T-helper 2 cell (primary cell): ENCODE measurements around the gene SORCS2.

Experiments
- DNase-seq, 5 experiments: peaks; one replicate each; pipeline versions ENCODE4 v3.0.0 to v3.0.0-alpha.2; 2012 to 2022

The SORCS2 gene

DNA sequence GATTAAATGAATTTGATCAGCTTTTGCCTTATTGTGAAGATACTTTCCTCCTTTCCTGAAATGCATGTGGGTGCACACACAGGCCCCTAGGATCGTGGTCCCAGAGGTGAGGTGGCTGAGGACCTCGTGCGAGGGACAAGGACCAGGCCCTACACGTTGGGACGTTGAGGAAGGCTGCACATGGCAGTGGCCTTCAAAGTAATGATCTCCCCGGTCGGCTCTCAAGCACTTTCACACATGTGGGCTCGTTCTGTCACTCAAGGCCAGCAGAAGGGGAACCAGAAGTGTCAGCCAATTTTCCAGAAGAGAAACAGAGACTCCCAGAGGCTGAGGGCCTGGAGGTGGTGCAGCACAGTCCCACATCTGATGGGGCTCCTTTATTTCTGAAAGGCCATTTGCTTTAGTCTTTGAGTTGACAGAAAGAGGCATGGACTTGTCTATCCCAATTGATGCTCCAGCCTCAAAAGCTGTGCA, 550.5 kb downstream of the SORCS2 start:
- DNase-seq: no peak

DNA sequence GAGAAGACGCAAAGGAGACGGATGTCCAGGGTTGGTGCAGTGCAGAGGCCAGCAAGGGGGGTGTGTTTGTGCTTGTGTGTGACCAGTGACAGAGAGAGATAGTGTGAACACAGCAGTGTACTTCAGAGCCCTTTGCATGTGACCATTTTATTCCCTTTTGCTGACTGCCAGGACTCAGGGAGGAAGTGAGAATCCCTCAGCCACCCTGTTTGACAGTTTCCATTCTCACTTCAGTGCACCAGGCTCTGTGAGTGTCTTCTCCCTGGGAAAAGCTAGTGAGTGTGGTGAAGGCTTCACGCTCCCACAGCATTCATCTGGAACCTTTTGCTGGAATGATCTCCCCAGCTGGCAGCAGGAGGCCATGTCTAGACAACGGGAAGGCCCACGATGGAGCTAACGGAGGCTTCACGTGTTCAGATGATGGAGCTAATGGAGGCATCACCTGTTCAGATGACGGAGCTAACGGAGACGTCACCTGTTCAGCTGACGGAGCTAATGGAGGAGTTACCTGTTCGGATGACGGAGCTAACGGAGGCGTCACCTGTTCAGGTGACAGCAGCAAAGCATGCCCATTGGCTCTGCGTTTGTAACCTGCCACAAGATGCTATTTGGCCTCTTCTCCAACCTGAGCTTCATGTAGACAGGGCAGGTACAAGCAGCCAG, 551.9 kb downstream of the SORCS2 start:
- DNase-seq: no peak

DNA sequence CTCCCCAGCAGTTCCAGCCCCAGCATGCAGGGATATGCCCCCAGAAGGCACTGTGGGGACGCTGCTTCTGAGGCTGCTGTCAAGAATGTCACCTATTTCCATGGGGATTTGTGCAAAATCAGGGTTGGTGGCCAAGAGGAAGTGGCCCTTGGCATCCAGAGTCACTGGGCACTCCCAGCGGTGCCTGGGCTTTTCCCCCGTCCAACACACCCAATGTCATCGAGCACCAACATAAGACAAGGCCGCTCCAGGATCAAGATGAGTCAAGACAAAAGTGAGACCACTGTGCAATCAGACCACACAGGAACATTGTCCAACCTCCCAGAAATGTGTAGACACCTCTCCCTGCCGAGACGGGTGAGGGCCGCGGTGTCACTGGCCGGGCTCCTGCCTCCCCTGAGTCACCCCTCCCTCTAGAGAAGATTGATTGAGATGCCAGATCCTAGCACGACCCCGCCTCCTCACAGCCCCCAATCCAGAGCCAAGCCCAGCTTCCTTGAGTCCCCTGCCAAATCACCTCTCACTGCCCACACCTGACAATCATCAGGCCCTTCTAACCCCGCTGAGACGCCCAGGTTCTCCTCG, 553.1 kb downstream of the SORCS2 start:
- DNase-seq: no peak

DNA sequence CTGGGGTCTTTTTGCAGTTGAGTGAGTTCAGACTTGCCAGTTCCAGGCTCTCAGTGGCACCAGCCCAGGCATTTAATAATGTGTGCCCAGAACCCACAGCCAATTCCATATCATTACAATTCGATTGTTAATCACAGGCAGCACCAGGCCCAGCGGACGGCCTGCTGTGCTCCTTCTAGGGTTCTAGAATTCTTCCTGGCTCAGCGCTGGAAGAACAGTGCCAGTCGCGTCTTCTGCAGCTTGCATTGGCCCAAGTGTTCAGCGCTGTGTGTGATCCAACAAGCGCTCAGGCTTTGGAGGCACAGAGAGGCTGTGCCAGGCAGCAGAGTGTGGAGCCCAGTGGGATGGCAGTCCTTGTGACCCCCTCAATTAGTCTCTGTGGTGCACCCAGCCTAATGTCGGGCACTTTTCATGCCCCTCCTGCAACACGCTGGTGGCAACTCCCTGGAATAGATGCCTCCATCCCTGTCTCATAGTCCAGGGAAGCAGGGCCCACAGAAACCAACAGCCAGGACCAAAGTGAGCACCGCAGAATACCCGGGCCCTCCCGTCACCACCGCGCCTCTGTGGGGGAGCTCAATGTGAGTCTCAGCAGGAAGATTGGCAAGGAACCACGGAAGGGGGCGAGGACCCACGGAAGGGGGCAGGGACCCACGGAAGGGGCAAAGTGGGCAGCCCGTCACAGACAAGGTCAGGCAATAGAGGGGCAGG, 554.2 kb downstream of the SORCS2 start:
- DNase-seq: no peak

DNA sequence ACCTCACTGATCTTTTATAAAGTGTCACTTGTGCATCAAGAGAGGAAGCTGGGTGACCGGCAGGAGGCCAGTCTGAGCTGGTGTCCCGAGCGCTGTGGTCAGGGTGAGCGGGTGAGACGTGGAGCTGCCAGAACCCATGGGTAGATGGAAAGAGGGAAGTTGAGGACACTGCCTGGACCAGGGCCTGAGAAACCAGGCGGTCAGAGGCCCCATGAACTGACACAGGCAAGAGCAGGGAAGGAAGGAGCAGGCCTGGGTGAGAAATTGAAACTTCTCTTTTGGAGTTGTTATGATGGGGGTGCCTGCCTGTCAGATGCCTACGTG, 554.7 kb downstream of the SORCS2 start:
- DNase-seq: no peak

DNA sequence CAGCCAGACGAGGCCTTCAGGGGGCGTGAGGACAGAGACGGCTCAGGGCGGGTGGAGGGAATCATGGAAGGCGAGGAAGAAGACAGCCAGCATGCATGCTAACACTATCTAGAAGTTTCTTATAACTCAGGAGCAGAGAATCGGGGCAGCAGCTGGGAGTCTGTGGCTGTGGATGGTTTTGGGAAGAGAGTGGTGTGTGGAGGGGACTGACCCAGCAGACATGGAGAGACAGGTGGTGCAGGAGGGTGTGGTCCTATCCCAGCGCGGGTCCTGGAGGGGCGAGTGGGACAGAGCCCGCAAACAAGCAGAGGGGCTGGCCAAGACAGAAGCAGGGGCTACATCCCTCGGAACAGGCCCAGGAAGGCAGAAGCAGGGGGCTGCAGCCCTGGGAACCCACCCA, 555.2 kb downstream of the SORCS2 start:
- no peak for DNase-seq

DNA sequence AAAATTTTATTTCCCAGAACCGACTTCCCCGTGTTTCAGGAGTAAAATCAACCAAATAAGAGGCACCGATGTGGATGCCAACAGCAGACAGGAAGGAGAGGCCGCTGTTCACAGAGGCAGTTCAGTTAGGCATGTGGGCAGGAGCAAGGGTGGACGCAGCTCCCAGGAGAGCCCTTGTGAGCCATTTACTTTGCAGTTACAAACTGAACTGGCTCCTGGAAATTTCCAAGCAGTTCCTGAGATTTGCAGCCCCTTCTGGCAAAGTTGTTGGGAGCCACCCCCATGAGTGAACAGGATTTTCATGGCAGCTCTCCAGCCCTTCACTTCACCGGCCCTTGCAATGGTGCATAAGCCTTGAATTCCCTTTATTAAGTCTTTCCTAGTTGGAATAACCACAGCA, 558.2 kb downstream of the SORCS2 start:
- no peak for DNase-seq

DNA sequence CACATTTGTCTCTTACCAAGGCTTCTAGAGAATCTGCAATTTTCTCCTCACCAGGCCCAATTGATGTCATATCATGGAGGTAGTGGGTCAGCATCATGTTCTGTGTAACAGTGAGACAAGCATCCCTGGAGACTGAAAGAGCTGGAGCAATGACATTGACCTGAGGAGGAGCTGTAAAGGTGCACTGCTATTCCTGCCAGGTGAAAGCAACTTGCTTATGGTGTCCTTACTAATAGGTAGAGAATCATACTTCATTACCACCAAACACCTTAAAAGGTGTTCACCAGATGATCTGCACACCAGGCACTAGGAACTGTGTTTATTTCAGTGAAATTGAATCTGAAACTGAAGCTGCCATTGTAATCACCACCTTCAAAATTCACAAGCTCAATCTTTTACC, 558.6 kb downstream of the SORCS2 start:
- DNase-seq: no peak

DNA sequence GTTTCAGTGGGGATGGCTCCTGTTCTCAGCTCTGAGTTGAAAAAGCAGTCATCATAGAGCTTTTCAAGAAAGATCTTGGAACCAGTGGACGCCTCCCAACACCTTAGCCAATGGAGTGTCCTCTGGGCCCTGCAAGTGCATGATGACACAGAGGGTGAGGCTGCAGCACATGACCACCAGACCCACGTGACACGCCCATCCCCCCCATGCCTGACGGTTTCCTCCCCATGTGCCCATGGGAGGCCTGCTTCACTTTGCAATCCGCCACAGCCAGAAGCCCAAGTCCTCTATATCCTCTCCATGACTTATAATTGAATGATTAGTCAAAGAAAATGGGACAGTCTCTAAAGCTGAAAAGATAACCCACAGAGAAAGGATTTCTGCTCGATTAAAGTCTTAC, 560.3 kb downstream of the SORCS2 start:
- DNase-seq: no peak

DNA sequence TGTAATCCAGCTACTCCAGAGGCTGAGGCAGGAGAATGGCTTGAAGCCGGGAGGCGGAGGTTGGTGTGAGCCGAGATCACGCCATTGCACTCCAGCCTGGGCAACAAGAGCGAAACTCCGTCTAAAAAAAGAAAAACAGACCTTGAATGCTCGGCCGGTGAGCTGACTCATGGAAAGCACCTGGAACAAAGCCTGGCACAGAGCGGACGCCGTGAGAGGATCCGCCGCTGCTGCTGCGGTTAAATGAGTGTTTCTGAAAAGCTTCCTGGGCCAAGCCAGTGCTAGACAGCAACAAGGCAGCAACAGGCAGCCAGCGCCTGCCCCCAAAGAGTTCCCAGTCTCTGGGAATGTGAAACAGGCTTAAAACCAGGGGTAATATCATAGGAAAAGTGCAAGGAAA, 560.9 kb downstream of the SORCS2 start:
- DNase-seq: no peak

DNA sequence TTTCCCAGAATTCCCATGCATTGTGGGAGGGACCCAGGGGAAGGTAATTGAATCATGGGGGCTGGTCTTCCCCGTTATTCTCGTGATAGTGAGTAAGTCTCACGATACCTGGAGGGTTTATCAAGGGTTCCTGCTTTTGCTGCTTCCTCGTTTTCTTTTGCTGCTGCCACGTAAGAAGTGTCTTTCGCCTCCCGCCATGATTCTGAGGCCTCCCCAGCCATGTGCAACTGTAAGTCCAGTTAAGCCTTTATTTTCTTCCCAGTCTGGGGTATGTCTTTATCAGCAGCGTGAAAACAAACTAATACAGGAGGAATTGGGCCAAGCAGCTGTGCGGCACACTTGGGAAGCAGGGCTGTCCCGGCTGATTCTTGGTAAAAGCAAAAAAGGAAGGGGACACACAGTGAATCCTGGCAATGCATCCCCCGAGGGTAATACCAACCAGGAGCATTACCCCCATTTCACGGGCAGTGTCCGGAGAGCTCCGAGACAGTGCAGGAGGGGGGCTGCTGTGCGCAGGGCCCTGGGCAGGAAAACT, 561.7 kb downstream of the SORCS2 start:
- DNase-seq: no peak

DNA sequence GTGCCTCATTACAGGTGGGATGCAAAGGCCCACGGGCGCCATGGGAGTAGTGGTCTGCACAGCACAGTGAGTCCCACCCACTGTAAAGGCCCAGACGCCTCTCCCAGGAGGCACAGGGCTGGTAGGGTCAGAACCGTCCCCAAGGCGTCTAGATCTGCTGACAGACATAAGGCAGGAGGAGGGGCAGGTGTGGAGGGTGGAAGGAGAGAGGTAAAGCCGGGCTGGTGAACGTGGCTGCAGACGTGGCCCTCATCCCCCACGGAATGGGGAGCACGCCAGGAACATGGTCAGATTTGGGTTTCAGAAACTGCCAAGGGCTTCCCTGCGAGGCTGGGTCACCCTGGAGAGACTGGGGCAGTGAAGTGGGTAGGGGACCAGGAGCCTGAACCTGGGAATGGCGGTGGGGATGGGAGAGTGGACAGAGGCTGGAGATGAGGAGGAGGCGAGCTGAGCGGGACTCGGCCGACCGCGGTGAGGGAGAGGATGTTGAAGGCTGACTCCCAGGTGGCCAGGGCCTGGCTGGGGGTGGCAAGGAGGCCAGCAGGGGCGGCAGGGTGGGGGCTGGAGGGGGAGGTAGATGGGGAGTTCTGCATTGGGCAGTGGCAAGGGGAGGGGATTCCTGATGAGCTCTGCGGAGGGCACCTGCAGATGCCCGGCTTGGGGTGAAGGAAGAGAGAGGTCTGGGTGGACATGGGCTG, 562.4 kb downstream of the SORCS2 start:
- no peak for DNase-seq

DNA sequence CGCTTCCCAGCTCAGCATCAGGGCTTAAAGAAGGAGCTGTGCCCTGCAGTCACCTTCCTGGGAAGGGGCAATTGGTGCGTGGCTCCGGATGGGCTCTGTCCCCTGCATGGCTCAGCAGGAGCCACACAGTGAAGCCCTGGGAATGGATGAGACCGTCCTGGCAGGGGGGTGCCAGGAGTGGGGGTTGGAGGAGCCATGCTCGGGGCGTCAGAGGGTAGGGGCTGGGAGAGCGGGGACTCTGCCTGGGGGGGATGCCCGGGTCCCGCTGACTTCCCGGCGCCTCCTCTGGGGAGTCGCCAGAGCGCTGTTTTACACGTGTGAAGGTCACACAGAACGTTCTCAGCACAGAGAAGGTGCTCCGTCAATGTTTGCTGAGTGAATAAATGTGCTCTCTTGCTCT, 563.2 kb downstream of the SORCS2 start:
- DNase-seq: no peak

DNA sequence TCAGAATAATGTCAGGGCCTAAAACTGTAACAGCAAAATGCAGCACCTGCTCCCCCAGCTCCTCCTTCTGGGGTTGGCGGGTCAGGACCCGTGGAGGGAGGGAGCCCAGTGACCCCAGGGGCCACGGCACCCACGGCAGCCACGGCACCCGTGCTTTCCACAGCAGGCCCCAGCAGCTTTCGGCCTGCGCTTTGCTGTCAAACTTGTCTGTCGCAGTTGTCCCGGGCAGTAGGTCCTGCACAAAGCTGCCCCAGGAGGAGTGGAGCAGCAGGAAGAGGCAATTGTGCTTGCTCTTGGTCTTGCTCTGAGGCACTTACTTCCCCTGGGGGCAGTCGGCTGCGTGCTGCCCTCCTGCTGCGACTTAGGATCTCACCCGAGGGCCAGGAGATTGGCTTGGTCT, 563.7 kb downstream of the SORCS2 start:
- no peak for DNase-seq

DNA sequence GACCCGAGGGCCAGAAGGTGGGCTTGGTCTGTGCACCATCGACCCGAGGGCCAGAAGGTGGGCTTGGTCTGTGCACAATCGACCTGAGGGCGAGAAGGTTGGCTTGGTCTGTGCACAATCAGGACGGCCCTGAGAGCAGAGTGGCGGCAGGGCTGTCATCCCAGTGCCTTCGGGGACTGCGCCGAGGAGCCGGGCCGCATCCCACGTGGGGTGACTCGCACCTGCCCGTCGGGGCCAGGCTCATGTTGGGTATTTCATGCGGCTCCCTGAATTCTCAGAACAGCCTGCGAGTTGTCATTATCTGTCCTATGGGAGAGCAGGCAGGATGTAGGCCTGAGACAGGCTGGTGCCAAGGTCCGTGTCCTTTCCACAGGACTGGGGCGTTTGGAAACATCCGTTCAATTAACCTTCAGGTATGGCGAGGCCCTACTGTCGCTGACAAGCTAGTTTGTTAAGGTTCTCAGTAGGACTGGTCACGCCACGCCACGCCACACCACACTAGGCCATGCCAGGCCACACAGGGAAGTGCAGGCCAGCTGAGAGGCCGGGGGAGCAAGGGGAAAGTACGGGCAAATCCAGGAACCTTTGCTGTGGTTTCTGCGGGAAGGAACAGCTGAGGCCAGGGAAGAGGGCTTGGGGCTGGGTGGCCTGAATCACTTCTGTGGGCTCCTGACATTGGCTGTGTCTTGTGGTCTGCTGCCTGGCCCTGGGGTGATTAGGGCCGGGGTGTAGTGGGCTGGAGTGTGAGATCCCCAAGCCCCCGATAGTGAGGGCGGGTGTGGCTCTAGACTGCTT, 564.4 kb downstream of the SORCS2 start:
- DNase-seq: no peak

DNA sequence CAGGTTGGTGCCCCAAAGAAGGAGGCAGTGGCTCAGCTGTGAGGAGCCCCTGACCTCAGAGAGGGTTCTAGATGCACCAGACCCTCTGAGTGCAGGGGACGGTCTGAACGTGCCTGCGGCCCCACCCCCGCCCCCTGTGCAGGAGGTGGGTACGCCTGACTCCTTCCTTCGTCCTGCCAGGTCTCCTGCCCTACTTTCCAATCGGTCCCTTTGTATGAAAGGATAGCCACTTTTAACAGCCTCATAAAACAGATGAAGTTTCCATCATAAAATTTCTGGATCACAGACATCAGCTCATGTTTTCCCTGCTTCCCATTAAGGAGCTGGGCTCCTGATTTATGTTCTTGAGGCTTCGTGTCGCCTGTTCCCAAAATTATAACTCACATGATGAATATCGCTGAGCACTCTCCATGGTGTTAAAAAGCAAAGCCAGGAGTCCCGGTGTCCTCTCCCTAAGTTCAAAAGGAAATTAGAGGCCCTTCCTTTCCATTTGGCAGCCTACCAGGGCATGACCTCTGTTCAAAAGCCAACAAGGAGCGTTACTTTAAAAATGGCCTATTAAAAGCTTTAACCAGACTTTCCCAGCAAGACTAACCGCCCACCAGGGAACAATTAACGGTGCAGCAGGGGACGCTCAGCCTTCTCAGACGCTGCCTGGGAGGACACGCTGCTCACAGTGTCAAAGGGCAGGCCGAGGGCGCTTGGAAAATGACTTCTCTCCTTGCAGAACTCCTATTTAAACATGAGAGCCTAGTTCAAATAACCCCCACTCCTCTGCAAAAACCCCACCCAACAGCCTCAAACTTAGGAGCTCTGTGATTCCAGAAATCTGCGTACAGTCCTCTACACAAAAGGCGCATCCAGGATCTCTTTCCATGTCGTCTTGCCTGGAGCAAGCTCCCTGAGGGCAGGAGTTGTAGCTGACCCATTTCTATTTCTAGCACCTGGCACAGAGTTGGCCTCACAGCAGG, 565.4 kb downstream of the SORCS2 start:
- DNase-seq: no peak

DNA sequence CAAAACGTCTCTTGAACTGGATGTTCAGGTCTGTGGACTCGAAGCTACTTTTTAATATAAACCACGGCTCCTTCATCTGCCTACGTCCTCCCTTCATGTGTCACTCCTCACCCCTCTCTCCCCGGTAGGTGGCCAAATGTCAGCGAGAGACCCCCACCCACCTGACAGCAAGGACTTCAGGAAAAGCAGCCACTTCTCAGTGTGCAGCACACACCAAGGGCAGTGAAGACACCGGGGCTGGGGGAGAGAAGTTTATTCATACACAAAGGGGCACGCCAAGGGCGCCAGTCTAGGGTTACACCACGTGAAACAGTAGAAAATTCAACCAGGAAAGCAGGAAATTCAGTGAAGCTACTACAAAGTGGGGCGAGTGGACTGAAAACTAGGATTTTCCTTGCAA, 566.1 kb downstream of the SORCS2 start:
- DNase-seq: no peak

DNA sequence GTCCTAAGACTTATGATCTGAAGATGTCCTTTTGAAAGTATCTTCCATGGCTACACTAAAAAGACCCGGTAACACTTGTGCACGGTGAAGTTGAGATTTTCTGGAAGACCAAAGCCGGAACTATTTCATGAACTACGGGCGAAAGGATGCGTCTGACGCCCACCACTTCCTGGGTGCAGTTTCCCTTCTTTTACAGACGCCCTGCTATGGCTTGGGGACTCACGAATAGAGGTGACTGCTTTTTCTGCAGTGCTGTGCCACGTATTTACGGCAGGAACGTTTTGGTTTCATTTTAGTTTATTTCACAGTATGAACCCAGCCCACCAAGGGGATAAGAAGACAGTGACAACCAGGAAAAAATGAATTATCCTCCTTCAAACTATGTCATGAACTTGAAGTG, 566.9 kb downstream of the SORCS2 start:
- DNase-seq: peak in 4 of 5 experiments; percentile 44 to 94 (median 62)

DNA sequence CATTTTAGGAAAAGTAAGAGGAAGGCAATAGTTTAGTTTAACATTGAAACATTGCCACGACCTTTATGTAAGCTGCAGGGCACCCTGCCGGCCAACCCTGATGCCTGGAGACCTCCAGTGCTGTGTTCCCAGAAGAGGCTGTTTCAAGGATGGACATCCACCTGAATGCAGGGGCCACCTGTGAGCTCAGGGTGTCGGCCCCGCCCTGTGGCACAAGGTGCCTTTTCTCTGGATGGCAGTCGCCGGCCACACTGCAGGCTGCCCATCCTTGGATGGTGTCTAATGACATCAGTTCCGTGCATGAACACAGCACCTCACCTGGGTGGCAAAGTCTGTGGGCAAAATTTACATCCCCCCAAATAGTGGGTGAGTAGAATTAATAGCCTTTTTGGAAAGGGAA, 567.3 kb downstream of the SORCS2 start:
- DNase-seq: peak in 1 of 5 experiments; percentile 21

DNA sequence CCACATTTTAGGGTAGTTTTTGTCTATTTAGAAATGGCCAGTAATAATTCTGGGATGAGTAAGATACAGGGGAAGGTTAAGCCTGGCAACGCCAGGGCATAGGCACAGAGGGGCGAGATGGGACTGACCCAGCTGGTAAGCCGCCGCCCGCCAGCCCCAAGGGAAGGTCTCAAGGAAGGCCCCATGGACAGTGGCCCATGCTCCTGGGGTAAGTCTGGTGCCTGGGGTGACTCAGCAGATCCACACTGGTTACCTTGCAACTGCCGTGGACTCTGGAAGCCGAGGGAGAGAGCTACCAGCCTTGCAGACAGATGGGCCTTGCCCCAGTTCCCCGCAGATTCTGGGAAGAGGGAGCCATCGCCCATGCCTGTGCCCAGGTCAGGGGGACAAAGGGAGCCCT, 567.9 kb downstream of the SORCS2 start:
- no peak for DNase-seq

DNA sequence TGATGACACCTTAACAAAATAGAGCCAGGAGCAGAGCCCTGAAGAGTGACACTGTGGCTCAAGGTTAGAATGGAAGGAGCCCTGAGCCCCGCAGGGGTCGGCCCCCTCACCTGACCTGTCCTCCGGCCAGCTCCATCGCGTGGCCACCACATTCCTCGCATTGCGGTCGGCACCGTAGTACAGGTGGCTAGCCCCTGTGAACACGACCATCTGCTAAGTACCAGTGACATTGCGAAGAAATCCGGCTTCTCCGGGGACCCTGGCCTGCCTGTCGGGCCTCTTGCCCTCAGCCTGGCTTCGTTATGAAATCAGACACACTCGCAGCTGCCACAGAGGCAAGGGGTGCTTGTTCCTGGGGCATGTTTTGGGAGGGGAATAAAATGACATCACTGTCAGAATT, 568.4 kb downstream of the SORCS2 start:
- no peak for DNase-seq
